Right lung (tissue), 5 donors: Measurements from ENCODE around the gene WWOX. TPM values are rescaled to one million over a fixed set of nuclear protein-coding genes. Genes with fewer than 3 reads are reported as not detected.
"Not testable (repeated sequence)": the region's sequence is repeated elsewhere in the genome, so short reads cannot be mapped to it uniquely, and the experiment has no call there.

Experiments
- DNase-seq, 2 donors: peaks; one replicate each; pipeline ENCODE4 v3.0.0-alpha.2; 2013
- polyA plus RNA-seq, 5 donors: library from polyadenylated mRNA; unstranded; fragments of 120-200 nt; gene quantifications; one replicate each; pipeline versions ENCODE4 v1.2.1 to v1.2.3, GENCODE V29; 2013; ENCODE audit warnings: inconsistent platforms in 1 of 5, low replicate concordance in 1 of 5; ENCODE audit not compliant: insufficient read length in 5 of 5, insufficient read depth in 1 of 5

Gene WWOX
- polyA plus RNA-seq, 5 donors = 29.3 to 41.5 (median 32.3) TPM

DNA sequence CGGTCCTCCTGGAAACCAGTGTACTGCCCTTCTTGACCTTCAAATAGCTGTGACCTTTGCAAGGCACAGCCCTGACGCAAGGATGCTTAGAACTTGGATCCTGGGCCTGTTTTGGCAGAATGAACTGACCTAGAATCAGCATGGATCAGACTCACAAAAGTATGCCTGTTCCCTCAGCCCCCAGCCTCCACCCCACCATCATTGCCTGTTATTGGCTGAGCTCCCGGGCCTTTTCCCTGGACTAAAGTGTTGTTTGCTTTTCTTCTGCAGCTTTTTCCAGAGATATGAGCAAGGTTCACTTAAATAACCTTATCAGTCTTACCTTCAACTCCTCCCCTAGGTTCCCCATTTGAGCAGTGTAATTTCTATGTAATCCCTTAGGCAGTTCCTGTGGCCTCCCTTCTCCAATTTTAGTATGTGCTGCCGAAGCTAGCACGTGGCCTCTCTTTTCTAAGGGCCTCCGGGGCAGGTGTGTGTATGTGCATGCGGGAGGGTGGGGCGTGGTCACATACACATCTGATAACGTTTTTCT lies 1153.7 kb downstream of the WWOX start:
- DNase-seq = peak; percentile 11 to 23

GRCh38 chr16:79257953-79258490 lies 1158.6 kb downstream of the WWOX start:
- DNase-seq = no peak

GRCh38 chr16:79260890-79261289 lies 1161.4 kb downstream of the WWOX start:
- DNase-seq = not testable (repeated sequence)

- no peak for DNase-seq
Measured at GRCh38 chr16:79261481-79261940, 1162.1 kb downstream of the WWOX start.

- DNase-seq = no peak
Measured at GRCh38 chr16:79261944-79262552, 1162.6 kb downstream of the WWOX start.

Other genes starting within 250 kb of the WWOX start
- under 1 TPM in 1 of 5 donors, not detected in 4; 0.09 TPM for gene CLEC3A, start 77.1 kb upstream of the WWOX start, polyA plus RNA-seq